GM12878 (cell line): ENCODE results near the gene GPATCH3.

Experiments
- BMI1 ChIP-seq: fragments of 450-650 bp; IDR thresholded peaks from 2 replicates; pipeline ENCODE4 v1.6.1; 2016; ENCODE audit warnings: mild to moderate bottlenecking, moderate library complexity, borderline replicate concordance
- CHD1 ChIP-seq: IDR thresholded peaks from 2 replicates; pipeline ENCODE4 v1.6.1; 2012; ENCODE audit warnings: low read depth, low read length, improper control_type of control experiment
- EZH2 ChIP-seq: IDR thresholded peaks from 2 replicates; pipeline ENCODE4 v1.6.1; 2012; ENCODE audit warnings: low read depth, mild to moderate bottlenecking, control low read depth, inconsistent platforms, low read length, borderline replicate concordance; ENCODE audit not compliant: control insufficient read depth
- FOXM1 ChIP-seq: IDR thresholded peaks from 2 replicates; pipeline ENCODE4 v1.6.1; 2012; ENCODE audit warnings: low read depth, mild to moderate bottlenecking, inconsistent platforms, low read length, moderate library complexity
- HDAC2 ChIP-seq: fragments of 200-600 bp; sonication (generic); IDR thresholded peaks from 2 replicates; pipeline ENCODE4 v1.6.1; 2017
- NFIC ChIP-seq: IDR thresholded peaks from 2 replicates; pipeline ENCODE4 v1.6.1; 2012; ENCODE audit warnings: low read depth, mild to moderate bottlenecking, inconsistent platforms, low read length, moderate library complexity
- POLR2AphosphoS5 ChIP-seq: IDR thresholded peaks from 2 replicates; pipeline ENCODE4 v1.6.1; 2011; ENCODE audit warnings: mild to moderate bottlenecking, low read length, inconsistent platforms
- TF ChIP-seq, protein P1 (sequence below): fragments of 450-650 bp; formaldehyde crosslinking; IDR thresholded peaks from 2 replicates; pipeline ENCODE4 v1.4.0; 2022; ENCODE audit warnings: mild to moderate bottlenecking, moderate library complexity
- TF ChIP-seq, protein P2 (sequence below), 3 experiments: IDR thresholded peaks in 2 of 3; conservative IDR thresholded peaks in 1 of 3; 2 replicates each; pipeline ENCODE4 v1.5.1; 2011; ENCODE audit warnings: low read depth in 3 of 3, low read length in 3 of 3, mild to moderate bottlenecking in 3 of 3, control low read depth in 2 of 3, moderate library complexity in 2 of 3, inconsistent platforms in 1 of 3, mixed read lengths in 1 of 3; ENCODE audit not compliant: control insufficient read depth in 2 of 3, insufficient read depth in 1 of 3; ENCODE audit errors: extremely low read depth in 1 of 3

DNA sequence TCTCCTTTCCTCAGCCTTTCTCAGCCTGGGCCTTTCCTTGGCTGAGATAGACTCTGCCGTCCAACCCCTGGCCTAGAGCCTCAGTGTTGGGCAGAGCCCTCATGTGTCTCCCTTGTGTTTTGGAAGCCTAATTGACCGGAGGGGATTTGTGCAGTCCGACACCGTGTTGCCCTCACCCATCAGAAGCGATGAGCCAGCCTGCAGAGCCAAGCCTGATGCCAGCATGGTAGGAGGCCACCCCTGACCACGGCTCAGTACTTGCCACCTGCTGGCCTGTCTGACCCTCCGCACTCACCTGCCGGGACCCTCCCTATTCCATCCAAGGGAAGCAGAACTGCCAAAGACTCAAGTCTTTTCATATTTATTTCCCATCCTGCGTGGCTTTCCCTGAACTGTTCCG, 46.7 kb downstream of the GPATCH3 start:
- TF ChIP-seq, protein P1, sequence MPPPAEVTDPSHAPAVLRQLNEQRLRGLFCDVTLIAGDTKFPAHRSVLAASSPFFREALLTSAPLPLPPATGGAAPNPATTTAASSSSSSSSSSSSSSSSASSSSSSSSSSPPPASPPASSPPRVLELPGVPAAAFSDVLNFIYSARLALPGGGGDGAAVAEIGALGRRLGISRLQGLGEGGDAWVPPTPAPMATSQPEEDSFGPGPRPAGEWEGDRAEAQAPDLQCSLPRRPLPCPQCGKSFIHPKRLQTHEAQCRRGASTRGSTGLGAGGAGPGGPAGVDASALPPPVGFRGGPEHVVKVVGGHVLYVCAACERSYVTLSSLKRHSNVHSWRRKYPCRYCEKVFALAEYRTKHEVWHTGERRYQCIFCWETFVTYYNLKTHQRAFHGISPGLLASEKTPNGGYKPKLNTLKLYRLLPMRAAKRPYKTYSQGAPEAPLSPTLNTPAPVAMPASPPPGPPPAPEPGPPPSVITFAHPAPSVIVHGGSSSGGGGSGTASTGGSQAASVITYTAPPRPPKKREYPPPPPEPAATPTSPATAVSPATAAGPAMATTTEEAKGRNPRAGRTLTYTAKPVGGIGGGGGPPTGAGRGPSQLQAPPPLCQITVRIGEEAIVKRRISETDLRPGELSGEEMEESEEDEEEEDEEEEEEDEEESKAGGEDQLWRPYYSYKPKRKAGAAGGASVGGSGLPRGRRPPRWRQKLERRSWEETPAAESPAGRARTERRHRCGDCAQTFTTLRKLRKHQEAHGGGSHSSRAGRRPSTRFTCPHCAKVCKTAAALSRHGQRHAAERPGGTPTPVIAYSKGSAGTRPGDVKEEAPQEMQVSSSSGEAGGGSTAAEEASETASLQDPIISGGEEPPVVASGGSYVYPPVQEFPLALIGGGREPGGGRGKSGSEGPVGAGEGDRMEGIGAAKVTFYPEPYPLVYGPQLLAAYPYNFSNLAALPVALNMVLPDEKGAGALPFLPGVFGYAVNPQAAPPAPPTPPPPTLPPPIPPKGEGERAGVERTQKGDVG = no peak
- no peak for TF ChIP-seq BMI1
- TF ChIP-seq FOXM1 = no peak
- TF ChIP-seq EZH2 = no peak
- TF ChIP-seq, protein P2, sequence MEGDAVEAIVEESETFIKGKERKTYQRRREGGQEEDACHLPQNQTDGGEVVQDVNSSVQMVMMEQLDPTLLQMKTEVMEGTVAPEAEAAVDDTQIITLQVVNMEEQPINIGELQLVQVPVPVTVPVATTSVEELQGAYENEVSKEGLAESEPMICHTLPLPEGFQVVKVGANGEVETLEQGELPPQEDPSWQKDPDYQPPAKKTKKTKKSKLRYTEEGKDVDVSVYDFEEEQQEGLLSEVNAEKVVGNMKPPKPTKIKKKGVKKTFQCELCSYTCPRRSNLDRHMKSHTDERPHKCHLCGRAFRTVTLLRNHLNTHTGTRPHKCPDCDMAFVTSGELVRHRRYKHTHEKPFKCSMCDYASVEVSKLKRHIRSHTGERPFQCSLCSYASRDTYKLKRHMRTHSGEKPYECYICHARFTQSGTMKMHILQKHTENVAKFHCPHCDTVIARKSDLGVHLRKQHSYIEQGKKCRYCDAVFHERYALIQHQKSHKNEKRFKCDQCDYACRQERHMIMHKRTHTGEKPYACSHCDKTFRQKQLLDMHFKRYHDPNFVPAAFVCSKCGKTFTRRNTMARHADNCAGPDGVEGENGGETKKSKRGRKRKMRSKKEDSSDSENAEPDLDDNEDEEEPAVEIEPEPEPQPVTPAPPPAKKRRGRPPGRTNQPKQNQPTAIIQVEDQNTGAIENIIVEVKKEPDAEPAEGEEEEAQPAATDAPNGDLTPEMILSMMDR (IDR thresholded peaks at IDR 0.05 in 2 of 3, conservative IDR thresholded peaks at IDR 0.05 in 1 of 3; ENCODE audit: control insufficient read depth in 2 of 3, extremely low read depth in 1 of 3, insufficient read depth in 1 of 3, low read depth in 3 of 3, low read length in 3 of 3) = no peak
- no peak for TF ChIP-seq POLR2AphosphoS5
- no peak for TF ChIP-seq HDAC2
- TF ChIP-seq CHD1 = no peak
- no peak for TF ChIP-seq NFIC
